ENCODE data around the gene RPL10. TPM values are rescaled to one million over a fixed set of nuclear protein-coding genes. Genes with fewer than 3 reads are reported as not detected.
A peak's percentile ranks its signal among the peaks of the same experiment; 100 is the strongest.

RPL10 gene
- total and polyA plus RNA-seq, 2 of the 13 experiments (the other 11 are each of a cell fraction or from before 2014, with no cell fraction given) = 2,381 to 4,713 TPM

DNA sequence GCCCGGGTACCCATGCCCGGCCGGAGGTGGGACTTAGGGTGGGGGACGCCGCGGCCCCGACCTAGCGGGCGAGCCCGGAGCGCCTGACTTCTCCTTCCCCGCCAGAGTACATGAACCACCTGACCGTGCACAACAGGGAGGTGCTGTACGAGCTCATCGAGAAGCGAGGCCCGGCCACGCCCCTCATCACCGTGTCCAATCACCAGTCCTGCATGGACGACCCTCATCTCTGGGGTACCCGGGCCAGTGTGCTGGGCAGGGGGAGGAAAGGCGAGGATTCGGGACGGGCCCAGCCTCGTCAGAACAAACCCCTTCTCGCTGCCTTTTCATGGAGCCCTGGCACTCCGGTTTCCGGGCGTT, 13.8 kb downstream of the RPL10 start (continued):
- TF ChIP-seq, protein P1, sequence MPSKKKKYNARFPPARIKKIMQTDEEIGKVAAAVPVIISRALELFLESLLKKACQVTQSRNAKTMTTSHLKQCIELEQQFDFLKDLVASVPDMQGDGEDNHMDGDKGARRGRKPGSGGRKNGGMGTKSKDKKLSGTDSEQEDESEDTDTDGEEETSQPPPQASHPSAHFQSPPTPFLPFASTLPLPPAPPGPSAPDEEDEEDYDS (CRISPR knock-in tag; IDR thresholded peaks at IDR 0.05) = peak; percentile 45; the same call in 1 of the 2 replicates
- TF ChIP-seq ZBTB1 (CRISPR knock-in tag; IDR thresholded peaks at IDR 0.05; ENCODE audit: borderline replicate concordance) = no peak
- TF ChIP-seq NCOA1 (CRISPR knock-in tag; IDR thresholded peaks at IDR 0.05) = no peak
- TF ChIP-seq ZNF629 (CRISPR knock-in tag; conservative IDR thresholded peaks at IDR 0.05) = no peak
- no peak for TF ChIP-seq MED1 (CRISPR knock-in tag; IDR thresholded peaks at IDR 0.05)
- no peak for TF ChIP-seq ZNF773 (CRISPR knock-in tag; IDR thresholded peaks at IDR 0.05; ENCODE audit: borderline replicate concordance)
- TF ChIP-seq AHR (CRISPR knock-in tag; IDR thresholded peaks at IDR 0.05) = peak; percentile 23; the same call in 1 of the 2 replicates
- TF ChIP-seq, protein P2, sequence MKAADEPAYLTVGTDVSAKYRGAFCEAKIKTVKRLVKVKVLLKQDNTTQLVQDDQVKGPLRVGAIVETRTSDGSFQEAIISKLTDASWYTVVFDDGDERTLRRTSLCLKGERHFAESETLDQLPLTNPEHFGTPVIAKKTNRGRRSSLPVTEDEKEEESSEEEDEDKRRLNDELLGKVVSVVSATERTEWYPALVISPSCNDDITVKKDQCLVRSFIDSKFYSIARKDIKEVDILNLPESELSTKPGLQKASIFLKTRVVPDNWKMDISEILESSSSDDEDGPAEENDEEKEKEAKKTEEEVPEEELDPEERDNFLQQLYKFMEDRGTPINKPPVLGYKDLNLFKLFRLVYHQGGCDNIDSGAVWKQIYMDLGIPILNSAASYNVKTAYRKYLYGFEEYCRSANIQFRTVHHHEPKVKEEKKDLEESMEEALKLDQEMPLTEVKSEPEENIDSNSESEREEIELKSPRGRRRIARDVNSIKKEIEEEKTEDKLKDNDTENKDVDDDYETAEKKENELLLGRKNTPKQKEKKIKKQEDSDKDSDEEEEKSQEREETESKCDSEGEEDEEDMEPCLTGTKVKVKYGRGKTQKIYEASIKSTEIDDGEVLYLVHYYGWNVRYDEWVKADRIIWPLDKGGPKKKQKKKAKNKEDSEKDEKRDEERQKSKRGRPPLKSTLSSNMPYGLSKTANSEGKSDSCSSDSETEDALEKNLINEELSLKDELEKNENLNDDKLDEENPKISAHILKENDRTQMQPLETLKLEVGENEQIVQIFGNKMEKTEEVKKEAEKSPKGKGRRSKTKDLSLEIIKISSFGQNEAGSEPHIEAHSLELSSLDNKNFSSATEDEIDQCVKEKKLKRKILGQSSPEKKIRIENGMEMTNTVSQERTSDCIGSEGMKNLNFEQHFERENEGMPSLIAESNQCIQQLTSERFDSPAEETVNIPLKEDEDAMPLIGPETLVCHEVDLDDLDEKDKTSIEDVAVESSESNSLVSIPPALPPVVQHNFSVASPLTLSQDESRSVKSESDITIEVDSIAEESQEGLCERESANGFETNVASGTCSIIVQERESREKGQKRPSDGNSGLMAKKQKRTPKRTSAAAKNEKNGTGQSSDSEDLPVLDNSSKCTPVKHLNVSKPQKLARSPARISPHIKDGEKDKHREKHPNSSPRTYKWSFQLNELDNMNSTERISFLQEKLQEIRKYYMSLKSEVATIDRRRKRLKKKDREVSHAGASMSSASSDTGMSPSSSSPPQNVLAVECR (CRISPR knock-in tag; IDR thresholded peaks at IDR 0.05; ENCODE audit: borderline replicate concordance) = 0 out of 2 replicates have a peak, but pooled peaks have one; percentile 17
- no peak for TF ChIP-seq TGIF2 (CRISPR knock-in tag; IDR thresholded peaks at IDR 0.05)
- no peak for TF ChIP-seq ZNF253 (CRISPR knock-in tag; IDR thresholded peaks at IDR 0.05; ENCODE audit: borderline replicate concordance)
- no peak for TF ChIP-seq PHF21A (CRISPR knock-in tag; IDR thresholded peaks at IDR 0.05)
- no peak for TF ChIP-seq ELF4 (CRISPR knock-in tag; IDR thresholded peaks at IDR 0.05; ENCODE audit: borderline replicate concordance)
- TF ChIP-seq, protein P3, sequence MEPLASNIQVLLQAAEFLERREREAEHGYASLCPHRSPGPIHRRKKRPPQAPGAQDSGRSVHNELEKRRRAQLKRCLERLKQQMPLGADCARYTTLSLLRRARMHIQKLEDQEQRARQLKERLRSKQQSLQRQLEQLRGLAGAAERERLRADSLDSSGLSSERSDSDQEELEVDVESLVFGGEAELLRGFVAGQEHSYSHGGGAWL (CRISPR knock-in tag; IDR thresholded peaks at IDR 0.05) = no peak
- 0 out of 2 replicates have a peak, but pooled peaks have one; percentile 10 for TF ChIP-seq GATA4 (IDR thresholded peaks at IDR 0.05; ENCODE audit: borderline replicate concordance, low read depth)
- no peak for TF ChIP-seq FOXK2 (IDR thresholded peaks at IDR 0.05)
- TF ChIP-seq AGO2 (optimal IDR thresholded peaks at IDR 0.05; ENCODE audit: low read depth, low read length) = peak; percentile 5
- TF ChIP-seq, protein P4, sequence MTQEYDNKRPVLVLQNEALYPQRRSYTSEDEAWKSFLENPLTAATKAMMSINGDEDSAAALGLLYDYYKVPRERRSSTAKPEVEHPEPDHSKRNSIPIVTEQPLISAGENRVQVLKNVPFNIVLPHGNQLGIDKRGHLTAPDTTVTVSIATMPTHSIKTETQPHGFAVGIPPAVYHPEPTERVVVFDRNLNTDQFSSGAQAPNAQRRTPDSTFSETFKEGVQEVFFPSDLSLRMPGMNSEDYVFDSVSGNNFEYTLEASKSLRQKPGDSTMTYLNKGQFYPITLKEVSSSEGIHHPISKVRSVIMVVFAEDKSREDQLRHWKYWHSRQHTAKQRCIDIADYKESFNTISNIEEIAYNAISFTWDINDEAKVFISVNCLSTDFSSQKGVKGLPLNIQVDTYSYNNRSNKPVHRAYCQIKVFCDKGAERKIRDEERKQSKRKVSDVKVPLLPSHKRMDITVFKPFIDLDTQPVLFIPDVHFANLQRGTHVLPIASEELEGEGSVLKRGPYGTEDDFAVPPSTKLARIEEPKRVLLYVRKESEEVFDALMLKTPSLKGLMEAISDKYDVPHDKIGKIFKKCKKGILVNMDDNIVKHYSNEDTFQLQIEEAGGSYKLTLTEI (CRISPR knock-in tag; conservative IDR thresholded peaks at IDR 0.05) = no peak
- no peak for TF ChIP-seq THYN1 (CRISPR knock-in tag; IDR thresholded peaks at IDR 0.05; ENCODE audit: borderline replicate concordance, low read depth)

Data from HepG2 (cell line).